Endodermal cell (in vitro differentiated cells): Measurements from ENCODE around the gene STEAP1B. TPM values are rescaled to one million over a fixed set of nuclear protein-coding genes. Genes with fewer than 3 reads are reported as not detected.

Experiments
- DNase-seq: peaks from one replicate; pipeline ENCODE4 v3.0.0-alpha.2; 2017
- H3K27ac ChIP-seq: 2 replicates; pipeline ENCODE4 v1.5.1; 2013; ENCODE audit warnings: mild to moderate bottlenecking, low read depth, low read length, moderate library complexity
- H3K27me3 ChIP-seq: 2 replicates; pipeline ENCODE4 v1.6.1; 2013; ENCODE audit warnings: mild to moderate bottlenecking, low read length, moderate library complexity; ENCODE audit not compliant: insufficient read depth, control insufficient read depth, poor library complexity, severe bottlenecking
- H3K36me3 ChIP-seq: 2 replicates; pipeline ENCODE4 v1.7.0; 2013; ENCODE audit warnings: mild to moderate bottlenecking, low read length, moderate library complexity; ENCODE audit not compliant: control insufficient read depth, insufficient read depth
- H3K4me1 ChIP-seq: one replicate; pipeline ENCODE4 v1.7.0; 2013; ENCODE audit warnings: low read length; ENCODE audit not compliant: control insufficient read depth, insufficient read depth
- H3K4me3 ChIP-seq: 2 replicates; pipeline ENCODE4 v1.5.1; 2013; ENCODE audit warnings: mild to moderate bottlenecking, low read length, moderate library complexity
- H3K9ac ChIP-seq: 2 replicates; pipeline ENCODE4 v1.6.1; 2013; ENCODE audit warnings: mild to moderate bottlenecking, low read length, moderate library complexity; ENCODE audit not compliant: poor library complexity, severe bottlenecking; ENCODE audit errors: extremely low read depth
- H3K9me3 ChIP-seq: 2 replicates; pipeline ENCODE4 v1.6.1; 2013; ENCODE audit warnings: mild to moderate bottlenecking, low read length, moderate library complexity; ENCODE audit not compliant: control insufficient read depth
- H3K27ac Mint-ChIP-seq: 2 replicates; pipeline ENCODE4 v1.8.0; 2020; ENCODE audit warnings: mixed read lengths
- H3K27me3 Mint-ChIP-seq: 2 replicates; pipeline ENCODE4 v1.8.0; 2021; ENCODE audit warnings: mild to moderate bottlenecking, mixed read lengths; ENCODE audit not compliant: insufficient read depth
- H3K36me3 Mint-ChIP-seq: 2 replicates; pipeline ENCODE4 v1.8.0; 2020; ENCODE audit warnings: low read depth, mixed read lengths
- H3K4me1 Mint-ChIP-seq: 2 replicates; pipeline ENCODE4 v1.8.0; 2020; ENCODE audit warnings: mixed read lengths
- H3K4me3 Mint-ChIP-seq: 2 replicates; pipeline ENCODE4 v1.8.0; 2020; ENCODE audit warnings: mild to moderate bottlenecking, moderate library complexity, mixed read lengths
- H3K9me3 Mint-ChIP-seq: 2 replicates; pipeline ENCODE4 v1.8.0; 2020; ENCODE audit warnings: mild to moderate bottlenecking, mixed read lengths
- WGBS, 2 experiments: methylation state at CpG; one replicate each; pipeline versions ENCODE4 v1.1.5 to v1.1.7; 2013; ENCODE audit warnings: missing lambda C conversion rate in 2 of 2, mixed read lengths in 1 of 2; ENCODE audit not compliant: insufficient coverage in 1 of 2, insufficient read length in 1 of 2; 5-methylcytosine and 5-hydroxymethylcytosine counted together
- total RNA-seq, 2 donors: library from RNA; stranded (reverse); fragmentation: NEBNext Ultra II Directional in 1 of 2; extraction: Animal tissue kit (Norgen Biotek cat#: 25700) in 1 of 2; gene quantifications; 2 replicates in 1 of 2; 3 replicates in 1 of 2; pipeline ENCODE4 v1.2.1, GENCODE V29; 2021
- TF ChIP-seq, protein P1 (sequence below): fragments of 200-600 bp; sonication (generic); conservative IDR thresholded peaks from 2 replicates; pipeline ENCODE4 v1.5.0; 2021; ENCODE audit warnings: antibody characterized with exemption, mild to moderate bottlenecking

STEAP1B gene
- total RNA-seq, 2 donors from 2014 or later = 30.5 to 54.2 TPM

DNA sequence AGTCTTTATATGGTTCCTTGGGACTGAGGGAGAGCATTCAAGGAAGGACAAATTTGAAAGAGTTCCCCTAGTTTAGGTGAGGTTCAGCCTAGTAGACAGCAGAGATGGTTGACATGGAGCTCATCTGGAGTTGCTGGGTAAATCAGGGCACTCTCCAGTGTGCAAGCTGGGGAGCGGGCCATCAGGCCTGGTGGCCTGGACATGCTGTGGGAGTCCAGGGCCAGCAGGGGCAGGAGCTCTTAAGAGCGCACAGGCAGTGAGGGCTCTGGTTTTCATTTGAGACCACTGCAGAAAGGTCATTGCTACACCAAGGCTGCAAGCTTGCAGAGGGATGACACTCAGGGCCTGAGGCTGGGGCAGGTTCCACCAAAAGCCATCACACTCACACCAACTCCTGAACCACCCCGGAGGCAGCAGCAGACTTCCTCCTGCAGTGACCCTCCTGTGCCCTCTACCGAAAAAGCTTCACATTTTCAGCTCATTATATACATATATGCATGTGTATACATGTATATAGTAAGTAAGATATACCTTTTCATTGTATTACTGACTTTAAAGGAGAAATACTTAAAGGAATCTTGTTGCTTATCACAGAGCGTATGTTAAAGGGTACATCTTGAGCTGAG is 39.5 kb downstream of the STEAP1B start:
- no peak overlapping the region for H3K4me3 ChIP-seq
- peaks cover 16% of the 10 kb centered on the region for H3K36me3 Mint-ChIP-seq
- H3K9me3 ChIP-seq = no peaks in the 10 kb centered on the region
- no peak overlapping the region for H3K4me3 Mint-ChIP-seq
- no peaks in the 10 kb centered on the region for H3K27me3 Mint-ChIP-seq
- TF ChIP-seq, protein P1, sequence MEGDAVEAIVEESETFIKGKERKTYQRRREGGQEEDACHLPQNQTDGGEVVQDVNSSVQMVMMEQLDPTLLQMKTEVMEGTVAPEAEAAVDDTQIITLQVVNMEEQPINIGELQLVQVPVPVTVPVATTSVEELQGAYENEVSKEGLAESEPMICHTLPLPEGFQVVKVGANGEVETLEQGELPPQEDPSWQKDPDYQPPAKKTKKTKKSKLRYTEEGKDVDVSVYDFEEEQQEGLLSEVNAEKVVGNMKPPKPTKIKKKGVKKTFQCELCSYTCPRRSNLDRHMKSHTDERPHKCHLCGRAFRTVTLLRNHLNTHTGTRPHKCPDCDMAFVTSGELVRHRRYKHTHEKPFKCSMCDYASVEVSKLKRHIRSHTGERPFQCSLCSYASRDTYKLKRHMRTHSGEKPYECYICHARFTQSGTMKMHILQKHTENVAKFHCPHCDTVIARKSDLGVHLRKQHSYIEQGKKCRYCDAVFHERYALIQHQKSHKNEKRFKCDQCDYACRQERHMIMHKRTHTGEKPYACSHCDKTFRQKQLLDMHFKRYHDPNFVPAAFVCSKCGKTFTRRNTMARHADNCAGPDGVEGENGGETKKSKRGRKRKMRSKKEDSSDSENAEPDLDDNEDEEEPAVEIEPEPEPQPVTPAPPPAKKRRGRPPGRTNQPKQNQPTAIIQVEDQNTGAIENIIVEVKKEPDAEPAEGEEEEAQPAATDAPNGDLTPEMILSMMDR = peak; percentile 21
- no peaks in the 10 kb centered on the region for H3K36me3 ChIP-seq
- no peak overlapping the region for H3K27ac ChIP-seq
- WGBS, 2 experiments = 93 to 100% methylated on average over 3 to 5 of the region's 5 CpGs
- no peak for DNase-seq
- peaks cover 1% of the 10 kb centered on the region for H3K4me1 Mint-ChIP-seq
- no peak overlapping the region for H3K27ac Mint-ChIP-seq
- H3K9me3 Mint-ChIP-seq = peaks cover 8% of the 10 kb centered on the region
- H3K9ac ChIP-seq = no peak overlapping the region
- no peaks in the 10 kb centered on the region for H3K4me1 ChIP-seq
- no peaks in the 10 kb centered on the region for H3K27me3 ChIP-seq

DNA sequence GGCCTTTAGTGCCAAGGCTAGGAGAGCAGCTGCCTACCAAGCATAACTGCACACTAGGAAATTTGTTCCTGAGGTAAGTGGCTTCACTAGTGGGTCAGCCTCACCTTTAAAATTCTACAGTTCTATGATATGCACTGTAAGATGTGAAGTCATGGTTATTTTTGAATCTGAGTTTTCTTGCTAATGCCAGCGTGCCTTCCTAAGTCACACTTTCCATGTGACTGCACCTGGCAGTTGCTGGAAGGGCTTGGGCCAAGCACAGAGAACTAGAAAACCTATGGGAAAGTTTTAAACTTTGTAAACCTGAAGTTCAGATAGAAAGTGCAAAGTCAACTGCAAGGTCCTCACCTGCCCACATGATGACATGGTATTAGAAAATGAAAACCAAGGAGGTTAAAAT is 42.5 kb downstream of the STEAP1B start:
- Histone ChIP-seq H3K4me3 (no peak overlapping the region), H3K9ac (no peak overlapping the region), H3K27me3 (no peaks in the 10 kb centered on the region), H3K9me3 (no peaks in the 10 kb centered on the region), H3K27ac (no peak overlapping the region), H3K4me1 (peaks cover 4% of the 10 kb centered on the region), H3K36me3 (no peaks in the 10 kb centered on the region)
- 94 to 100% methylated on average over 1 of the region's 1 CpG for WGBS, 2 experiments
- Mint-ChIP-seq H3K4me1 (peaks cover 15% of the 10 kb centered on the region), H3K9me3 (no peaks in the 10 kb centered on the region), H3K27me3 (no peaks in the 10 kb centered on the region), H3K36me3 (peaks cover 7% of the 10 kb centered on the region), H3K27ac (no peak overlapping the region), H3K4me3 (no peak overlapping the region)
- DNase-seq = no peak
- TF ChIP-seq, protein P1 = no peak

DNA sequence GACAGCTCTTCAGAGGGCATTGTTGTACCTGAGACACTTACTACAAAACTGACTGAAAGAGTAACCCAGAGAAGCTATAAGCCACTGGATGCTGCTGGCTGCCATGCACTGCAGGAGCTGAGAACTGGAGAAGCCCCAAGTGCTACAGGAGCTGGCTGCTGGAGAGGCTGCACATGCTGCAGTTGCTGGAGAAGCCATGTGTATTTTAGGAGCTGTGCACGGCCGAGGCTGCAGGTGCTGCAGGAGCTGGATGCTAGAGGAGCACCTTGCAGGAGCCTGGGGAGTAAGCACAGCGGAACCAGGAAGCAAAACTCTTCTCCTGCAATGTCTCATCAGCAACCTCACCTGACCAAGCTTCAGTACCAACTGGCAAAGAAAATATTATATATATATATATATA is 45.5 kb downstream of the STEAP1B start:
- TF ChIP-seq, protein P1 = no peak
- Histone ChIP-seq H3K4me3 (no peak overlapping the region), H3K36me3 (no peaks in the 10 kb centered on the region), H3K9me3 (peaks cover 7% of the 10 kb centered on the region), H3K27ac (no peak overlapping the region), H3K9ac (no peak overlapping the region), H3K4me1 (peaks cover 4% of the 10 kb centered on the region), H3K27me3 (no peaks in the 10 kb centered on the region)
- DNase-seq = no peak
- H3K4me1 Mint-ChIP-seq = peaks cover 15% of the 10 kb centered on the region
- no peaks in the 10 kb centered on the region for H3K27me3 Mint-ChIP-seq
- no peak overlapping the region for H3K27ac Mint-ChIP-seq
- 92% methylated on average over 3 of the region's 3 CpGs; no CpG with 5 or more reads in 1 of the 2 experiments for WGBS, 2 experiments
- peaks cover 27% of the 10 kb centered on the region for H3K36me3 Mint-ChIP-seq
- no peaks in the 10 kb centered on the region for H3K9me3 Mint-ChIP-seq
- no peak overlapping the region for H3K4me3 Mint-ChIP-seq
